ENCODE data around the gene FAM120AOS. TPM values are rescaled to one million over a fixed set of nuclear protein-coding genes. Genes with fewer than 3 reads are reported as not detected.

Gene FAM120AOS
- total RNA-seq, 1 donor from 2014 or later, result 38.7 TPM

- DNase-seq (ENCODE audit: low spot score), result no peak
- no peaks in the 10 kb centered on the region for H3K4me1 Mint-ChIP-seq (ENCODE audit: unreplicated experiment)
- H3K27me3 Mint-ChIP-seq (ENCODE audit: unreplicated experiment), result peaks cover 4% of the 10 kb centered on the region
- H3K9me3 Mint-ChIP-seq (ENCODE audit: unreplicated experiment), result no peaks in the 10 kb centered on the region
- peaks cover 4% of the 10 kb centered on the region for H3K36me3 Mint-ChIP-seq (ENCODE audit: low read depth, unreplicated experiment)
- no peak for TF ChIP-seq CTCF (IDR thresholded peaks at IDR 0.05; ENCODE audit: unreplicated experiment)
- no peak overlapping the region for H3K27ac Mint-ChIP-seq (ENCODE audit: unreplicated experiment)
- H3K4me3 Mint-ChIP-seq (ENCODE audit: unreplicated experiment), result no peak overlapping the region
Observed at GRCh38 chr9:93398471-93398870, 54.9 kb downstream of the FAM120AOS start.

GRCh38 chr9:93397661-93398373 lies 55.6 kb downstream of the FAM120AOS start:
- no peaks in the 10 kb centered on the region for H3K9me3 Mint-ChIP-seq (ENCODE audit: unreplicated experiment)
- H3K4me3 Mint-ChIP-seq (ENCODE audit: unreplicated experiment), result no peak overlapping the region
- TF ChIP-seq CTCF (IDR thresholded peaks at IDR 0.05; ENCODE audit: unreplicated experiment), result no peak

More at GRCh38 chr9:93397661-93398373, 55.6 kb downstream of the FAM120AOS start:
- no peak for DNase-seq (ENCODE audit: low spot score)
- Mint-ChIP-seq H3K27me3 (ENCODE audit: unreplicated experiment) (peaks cover 4% of the 10 kb centered on the region), H3K27ac (ENCODE audit: unreplicated experiment) (no peak overlapping the region), H3K36me3 (ENCODE audit: low read depth, unreplicated experiment) (peaks cover 4% of the 10 kb centered on the region), H3K4me1 (ENCODE audit: unreplicated experiment) (no peaks in the 10 kb centered on the region)

Other genes starting within 250 kb of the FAM120AOS start
- gene FAM120A, start 1.9 kb downstream of the FAM120AOS start, total RNA-seq (ENCODE audit: unreplicated experiment), result 56.1 TPM
- 20.9 TPM for gene PHF2, start 123.0 kb upstream of the FAM120AOS start, total RNA-seq (ENCODE audit: unreplicated experiment)

Data from endothelial cell (in vitro differentiated cells).